Activated CD8-positive, alpha-beta memory T cell treated with anti-CD3 and anti-CD28 coated beads, Interleukin-2, amount 10 ng/mL, durations not matched to agents 7 days and 5 days (primary cell): ENCODE measurements around the gene MYRF. TPM values are rescaled to one million over a fixed set of nuclear protein-coding genes. Genes with fewer than 3 reads are reported as not detected.

ENCODE experiments used
- ATAC-seq: fragments of 150-1000 bp; cut with Tn5 transposase; one replicate; pipeline ENCODE4 v1.10.0; 2021; ENCODE audit warnings: moderate library complexity
- CTCF ChIA-PET: fragments of 350-600 bp; sonication (Branson Sonifier 250); formaldehyde crosslinking; loops from one replicate; lab custom pipeline; 2021; ENCODE audit warnings: antibody characterized with exemption; lab: Charles Lee
- DNase-seq: peaks from one replicate; pipeline ENCODE4 v3.0.0-alpha.2; 2020
- H3K27ac Mint-ChIP-seq: one replicate; pipeline ENCODE4 v1.8.0; 2021; ENCODE audit warnings: mild to moderate bottlenecking, mixed read lengths
- H3K27me3 Mint-ChIP-seq: one replicate; pipeline ENCODE4 v1.8.0; 2021; ENCODE audit warnings: mixed read lengths
- H3K36me3 Mint-ChIP-seq: one replicate; pipeline ENCODE4 v1.8.0; 2021; ENCODE audit warnings: mild to moderate bottlenecking, mixed read lengths
- H3K4me1 Mint-ChIP-seq: one replicate; pipeline ENCODE4 v1.8.0; 2021; ENCODE audit warnings: mixed read lengths
- H3K4me3 Mint-ChIP-seq: one replicate; pipeline ENCODE4 v1.8.0; 2021; ENCODE audit warnings: mild to moderate bottlenecking, moderate library complexity, mixed read lengths
- H3K9me3 Mint-ChIP-seq: one replicate; pipeline ENCODE4 v1.8.0; 2022; ENCODE audit warnings: low read depth, mixed read lengths
- total RNA-seq, 2 experiments: library from RNA; stranded (reverse); gene quantifications; one replicate each; pipeline ENCODE4 v1.2.3, GENCODE V29; 2021

Gene MYRF
- total RNA-seq, 2 experiments from 2014 or later = 2.1 to 2.2 TPM

GRCh38 chr11:61746442-61747191, 5.8 kb upstream of the MYRF start:
- CTCF ChIA-PET = interaction anchor here (0.9 to 7.3 kb wide), 21 partner anchors 10 to 362 kb away, joined by 3 to 33 read pairs (median 5); partner anchors contain the start of genes FEN1 and TMEM258
- no peak for ATAC-seq
- peaks cover 14% of the 10 kb centered on the region for H3K27me3 Mint-ChIP-seq
- H3K4me3 Mint-ChIP-seq = no peak overlapping the region
- no peak overlapping the region for H3K27ac Mint-ChIP-seq
- H3K9me3 Mint-ChIP-seq = no peaks in the 10 kb centered on the region
- no peaks in the 10 kb centered on the region for H3K4me1 Mint-ChIP-seq
- DNase-seq = no peak
- H3K36me3 Mint-ChIP-seq = no peaks in the 10 kb centered on the region

GRCh38 chr11:61747192-61747966, 5.1 kb upstream of the MYRF start:
- ATAC-seq (peak; percentile 59), DNase-seq (peak; percentile 65)
- Mint-ChIP-seq H3K27ac (no peak overlapping the region), H3K27me3 (peaks cover 18% of the 10 kb centered on the region), H3K9me3 (no peaks in the 10 kb centered on the region), H3K4me1 (peaks cover 3% of the 10 kb centered on the region), H3K36me3 (no peaks in the 10 kb centered on the region), H3K4me3 (no peak overlapping the region)
- CTCF ChIA-PET = interaction anchor here (0.7 to 7.3 kb wide), 24 partner anchors 9 to 361 kb away, joined by 3 to 33 read pairs (median 4); partner anchors contain the start of genes FEN1 and TMEM258

GRCh38 chr11:61747967-61748285, 4.5 kb upstream of the MYRF start:
- Mint-ChIP-seq H3K4me1 (peaks cover 4% of the 10 kb centered on the region), H3K36me3 (no peaks in the 10 kb centered on the region), H3K9me3 (no peaks in the 10 kb centered on the region), H3K27ac (no peak overlapping the region), H3K4me3 (no peak overlapping the region), H3K27me3 (peaks cover 20% of the 10 kb centered on the region)
- CTCF ChIA-PET = interaction anchor here (0.7 to 7.3 kb wide), 20 partner anchors 9 to 360 kb away, joined by 3 to 33 read pairs (median 6); partner anchors contain the start of genes FEN1 and TMEM258
- DNase-seq = no peak
- no peak for ATAC-seq

GRCh38 chr11:61749591-61750217, 2.7 kb upstream of the MYRF start:
- DNase-seq (no peak), ATAC-seq (no peak)
- peaks cover 6% of the 10 kb centered on the region for H3K4me1 Mint-ChIP-seq
- peaks cover 29% of the 10 kb centered on the region for H3K27me3 Mint-ChIP-seq
- H3K27ac Mint-ChIP-seq = no peak overlapping the region
- no peaks in the 10 kb centered on the region for H3K9me3 Mint-ChIP-seq
- H3K36me3 Mint-ChIP-seq = no peaks in the 10 kb centered on the region
- CTCF ChIA-PET = interaction anchor here (1.1 to 7.3 kb wide), 12 partner anchors 8 to 303 kb away, joined by 3 to 33 read pairs (median 4); no protein-coding TSS in a partner anchor
- no peak overlapping the region for H3K4me3 Mint-ChIP-seq

GRCh38 chr11:61750631-61751273, 1.7 kb upstream of the MYRF start:
- no peak for ATAC-seq
- CTCF ChIA-PET = interaction anchor here (0.9 to 7.3 kb wide), 8 partner anchors 9 to 197 kb away, joined by 3 to 33 read pairs (median 4); no protein-coding TSS in a partner anchor
- Mint-ChIP-seq H3K27ac (no peak overlapping the region), H3K36me3 (no peaks in the 10 kb centered on the region), H3K27me3 (peaks cover 29% of the 10 kb centered on the region), H3K4me3 (no peak overlapping the region), H3K9me3 (no peaks in the 10 kb centered on the region), H3K4me1 (peaks cover 10% of the 10 kb centered on the region)
- DNase-seq = no peak

GRCh38 chr11:61751384-61751783, 1.1 kb upstream of the MYRF start:
- no peak for ATAC-seq
- H3K9me3 Mint-ChIP-seq = no peaks in the 10 kb centered on the region
- no peak overlapping the region for H3K4me3 Mint-ChIP-seq
- peaks cover 29% of the 10 kb centered on the region for H3K27me3 Mint-ChIP-seq
- H3K4me1 Mint-ChIP-seq = peaks cover 16% of the 10 kb centered on the region
- no peaks in the 10 kb centered on the region for H3K36me3 Mint-ChIP-seq
- CTCF ChIA-PET = interaction anchor here (0.7 to 1.4 kb wide), 4 partner anchors 21 to 309 kb away, joined by 3 to 5 read pairs (median 4); no protein-coding TSS in a partner anchor
- no peak for DNase-seq
- no peak overlapping the region for H3K27ac Mint-ChIP-seq

- DNase-seq (no peak), ATAC-seq (no peak)
- CTCF ChIA-PET = interaction anchor here (0.7 to 2.1 kb wide), 5 partner anchors 18 to 35 kb away, joined by 3 to 7 read pairs (median 4); no protein-coding TSS in a partner anchor
- peak overlapping the region; percentile 48 for H3K4me3 Mint-ChIP-seq
- H3K9me3 Mint-ChIP-seq = no peaks in the 10 kb centered on the region
- no peaks in the 10 kb centered on the region for H3K36me3 Mint-ChIP-seq
- peaks cover 29% of the 10 kb centered on the region for H3K27me3 Mint-ChIP-seq
- peaks cover 25% of the 10 kb centered on the region for H3K4me1 Mint-ChIP-seq
- no peak overlapping the region for H3K27ac Mint-ChIP-seq
Measured at GRCh38 chr11:61752925-61753521, 587 bp downstream of the MYRF start.

GRCh38 chr11:61753672-61754071, 1.2 kb downstream of the MYRF start:
- Mint-ChIP-seq H3K9me3 (no peaks in the 10 kb centered on the region), H3K27me3 (peaks cover 29% of the 10 kb centered on the region), H3K27ac (no peak overlapping the region), H3K4me3 (no peak overlapping the region), H3K4me1 (peaks cover 25% of the 10 kb centered on the region), H3K36me3 (no peaks in the 10 kb centered on the region)
- CTCF ChIA-PET = interaction anchor here (0.7 to 2.1 kb wide), 5 partner anchors 17 to 34 kb away, joined by 3 to 7 read pairs (median 4); no protein-coding TSS in a partner anchor
- no peak for DNase-seq
- no peak for ATAC-seq

GRCh38 chr11:61754534-61755482, 2.4 kb downstream of the MYRF start:
- no peak overlapping the region for H3K4me3 Mint-ChIP-seq
- ATAC-seq (no peak), DNase-seq (no peak)
- H3K9me3 Mint-ChIP-seq = no peaks in the 10 kb centered on the region
- H3K4me1 Mint-ChIP-seq = peaks cover 25% of the 10 kb centered on the region
- H3K27ac Mint-ChIP-seq = no peak overlapping the region
- CTCF ChIA-PET = interaction anchor here (1.3 to 2.1 kb wide), 2 partner anchors 10 to 21 kb away, joined by 4 to 7 read pairs; no protein-coding TSS in a partner anchor
- peaks cover 29% of the 10 kb centered on the region for H3K27me3 Mint-ChIP-seq
- H3K36me3 Mint-ChIP-seq = no peaks in the 10 kb centered on the region

GRCh38 chr11:61756147-61756451, 3.7 kb downstream of the MYRF start:
- no peaks in the 10 kb centered on the region for H3K9me3 Mint-ChIP-seq
- CTCF ChIA-PET = interaction anchor here (1.0 to 2.0 kb wide), 4 partner anchors 8 to 37 kb away, joined by 3 to 8 read pairs (median 4); partner anchors contain the start of genes FEN1 and TMEM258
- peaks cover 20% of the 10 kb centered on the region for H3K27me3 Mint-ChIP-seq
- DNase-seq = no peak
- no peak for ATAC-seq
- no peak overlapping the region for H3K4me3 Mint-ChIP-seq
- peaks cover 25% of the 10 kb centered on the region for H3K4me1 Mint-ChIP-seq
- H3K27ac Mint-ChIP-seq = peak overlapping the region; percentile 75
- no peaks in the 10 kb centered on the region for H3K36me3 Mint-ChIP-seq

- peak; percentile 64 for ATAC-seq
- H3K36me3 Mint-ChIP-seq = no peaks in the 10 kb centered on the region
- peaks cover 25% of the 10 kb centered on the region for H3K4me1 Mint-ChIP-seq
- no peaks in the 10 kb centered on the region for H3K9me3 Mint-ChIP-seq
- H3K4me3 Mint-ChIP-seq = no peak overlapping the region
- H3K27ac Mint-ChIP-seq = peak overlapping the region; percentile 75
- DNase-seq = peak; percentile 74
- CTCF ChIA-PET = interaction anchor here (1.0 to 2.0 kb wide), 4 partner anchors 10 to 114 kb away, joined by 3 to 8 read pairs (median 4); partner anchors contain the start of genes FEN1 and TMEM258
- H3K27me3 Mint-ChIP-seq = peaks cover 16% of the 10 kb centered on the region
Measured at GRCh38 chr11:61756452-61757212, 4.2 kb downstream of the MYRF start.
